Measurements from ENCODE around the gene UMODL1.

GRCh38 chr21:42133131-42133530 lies 62.0 kb downstream of the UMODL1 start:
- TF ChIP-seq REST (IDR thresholded peaks at IDR 0.05; ENCODE audit: insufficient replicate concordance, low read depth) = no peak
- no peak for TF ChIP-seq CTCF (IDR thresholded peaks at IDR 0.05; ENCODE audit: insufficient read depth, low read length)
- TF ChIP-seq POLR2AphosphoS5 (IDR thresholded peaks at IDR 0.05; ENCODE audit: low read depth) = no peak
